Stimulated activated naive CD4-positive, alpha-beta T cell treated with Interleukin-2 at 50 U/mL for 16 hours (primary cell): ENCODE data around the gene PEX10.

Experiments
- DNase-seq: peaks from one replicate; lab custom pipeline; 2025; lab: John Stamatoyannopoulos, UW

PEX10 gene

DNA sequence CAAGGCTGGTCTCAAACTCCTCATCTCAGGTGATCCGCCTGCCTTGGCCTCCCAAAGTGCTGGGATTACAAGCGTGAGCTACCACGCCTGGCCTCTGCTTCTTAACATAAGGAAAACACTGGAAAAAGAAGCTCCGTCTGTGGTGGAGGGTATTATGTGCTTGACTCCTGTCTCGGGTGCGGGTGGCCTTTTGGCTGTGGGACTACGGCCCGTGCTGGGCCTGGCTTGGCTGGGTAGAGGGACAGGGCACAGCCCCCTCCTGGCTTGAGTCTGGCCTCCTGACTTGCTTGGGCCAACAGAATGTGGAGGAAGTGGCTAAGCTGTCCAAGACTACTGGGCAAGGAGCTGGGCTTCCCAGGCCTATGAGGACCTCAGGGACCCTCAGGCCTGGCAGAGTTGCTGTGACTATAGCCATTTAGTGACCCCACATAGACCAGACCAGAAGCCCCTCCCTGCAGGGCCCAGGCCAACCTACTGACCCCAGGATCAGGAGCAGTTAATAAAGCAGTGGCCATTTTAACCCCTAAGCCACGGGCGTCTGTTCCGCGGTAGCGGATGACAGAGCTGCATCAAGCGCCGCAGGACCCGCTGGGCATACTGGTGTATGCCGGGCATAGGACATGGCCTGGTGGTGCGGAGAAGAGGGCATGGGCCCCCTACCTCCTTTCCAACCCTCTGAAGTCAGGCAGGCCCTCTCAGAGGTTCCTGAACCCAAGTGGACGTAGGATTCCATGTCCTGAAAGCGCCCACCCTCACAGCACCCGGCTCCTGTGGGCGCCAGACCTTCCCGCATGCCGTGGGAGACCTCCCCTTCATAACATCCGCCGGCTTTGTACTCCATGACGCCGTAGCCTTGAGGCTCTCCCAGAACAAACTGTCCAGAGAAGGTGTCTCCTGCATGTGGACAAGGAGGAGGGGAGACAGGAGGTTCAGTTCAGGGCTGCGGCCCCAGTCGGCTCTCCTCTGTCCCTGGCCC lies 25.4 kb downstream of the PEX10 start:
- DNase-seq = no peak

GRCh38 chr1:2385606-2386280 lies 26.6 kb downstream of the PEX10 start:
- DNase-seq = no peak

- DNase-seq = no peak
Measured at GRCh38 chr1:2384941-2385481, 27.4 kb downstream of the PEX10 start.

- no peak for DNase-seq
Measured at GRCh38 chr1:2384130-2384860, 28.1 kb downstream of the PEX10 start.

GRCh38 chr1:2383576-2383975 lies 28.8 kb downstream of the PEX10 start:
- no peak for DNase-seq

DNA sequence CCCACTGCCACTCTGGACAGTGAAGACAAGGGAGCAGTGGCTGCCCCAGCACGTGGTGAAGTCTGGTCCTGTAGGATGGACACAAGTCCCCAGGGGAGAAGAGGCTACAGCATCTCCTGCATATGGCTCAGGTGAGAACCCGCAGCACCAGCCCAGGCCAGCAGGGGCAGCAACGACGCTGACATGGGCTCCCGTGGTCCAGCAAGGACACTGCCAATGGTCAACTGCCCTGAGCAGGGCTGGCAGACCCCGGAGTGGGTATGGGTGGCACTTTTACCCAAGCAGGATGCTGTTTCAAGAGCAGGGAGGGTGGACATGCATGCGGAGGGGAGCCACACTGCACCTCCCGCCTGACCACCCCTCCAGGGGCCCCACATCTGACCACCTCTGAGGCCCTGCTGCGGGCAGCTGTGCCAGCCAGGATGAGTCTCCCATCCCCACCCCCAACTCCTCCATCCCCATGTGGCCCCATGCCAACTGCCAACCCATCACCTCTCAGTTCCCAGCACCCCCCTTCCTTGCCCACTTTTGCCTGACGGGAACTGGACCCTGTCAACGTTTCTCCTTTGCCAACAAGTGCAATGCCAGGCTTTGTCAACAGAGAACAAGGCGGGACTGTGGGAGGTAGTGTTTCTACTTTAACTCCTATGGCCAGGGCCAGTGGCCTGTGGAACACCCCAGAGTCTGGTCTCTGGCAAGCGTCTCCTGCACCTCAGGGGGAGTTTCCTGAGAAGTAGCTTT lies 29.6 kb downstream of the PEX10 start:
- DNase-seq = peak; percentile 6

GRCh38 chr1:2381741-2382620 lies 30.4 kb downstream of the PEX10 start:
- DNase-seq = peak; percentile 66

DNA sequence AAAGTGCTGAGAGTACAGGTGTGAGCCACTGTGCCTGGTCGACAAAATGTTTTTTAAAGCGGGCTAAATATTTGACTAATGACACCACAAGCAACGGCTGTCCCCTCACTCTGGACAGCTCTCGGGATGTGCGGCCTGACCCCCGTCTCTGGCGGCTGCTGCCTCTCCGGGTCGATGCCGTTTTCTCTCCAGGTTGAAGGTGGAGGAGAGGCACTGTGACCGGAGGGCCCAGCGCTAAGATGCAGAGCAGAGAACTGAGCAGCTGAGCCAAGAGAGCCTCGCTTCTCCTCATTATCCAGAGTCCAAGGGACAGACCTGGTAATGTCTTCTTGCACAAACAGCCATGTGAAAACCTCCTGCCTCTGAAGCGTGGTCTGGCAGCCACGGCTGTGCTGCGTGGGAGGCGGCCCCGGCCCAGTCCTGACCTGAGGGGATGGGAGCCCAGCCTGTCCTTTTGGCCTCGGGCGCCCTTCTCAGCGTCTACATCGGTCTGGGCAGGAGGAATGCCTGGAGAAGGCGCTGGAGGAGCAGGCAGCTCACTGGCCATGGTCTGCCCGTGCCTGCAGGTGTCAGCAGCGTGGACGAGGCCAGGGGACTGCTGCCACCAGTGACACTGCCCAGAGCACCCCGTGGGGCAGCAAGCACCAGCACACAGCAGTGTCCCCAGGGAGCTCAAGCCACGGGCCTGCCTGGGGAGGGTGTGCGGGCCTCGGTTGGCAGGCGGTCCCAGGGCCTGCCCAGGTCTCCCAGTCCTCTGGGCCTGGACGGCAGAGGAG lies 31.4 kb downstream of the PEX10 start:
- no peak for DNase-seq

DNA sequence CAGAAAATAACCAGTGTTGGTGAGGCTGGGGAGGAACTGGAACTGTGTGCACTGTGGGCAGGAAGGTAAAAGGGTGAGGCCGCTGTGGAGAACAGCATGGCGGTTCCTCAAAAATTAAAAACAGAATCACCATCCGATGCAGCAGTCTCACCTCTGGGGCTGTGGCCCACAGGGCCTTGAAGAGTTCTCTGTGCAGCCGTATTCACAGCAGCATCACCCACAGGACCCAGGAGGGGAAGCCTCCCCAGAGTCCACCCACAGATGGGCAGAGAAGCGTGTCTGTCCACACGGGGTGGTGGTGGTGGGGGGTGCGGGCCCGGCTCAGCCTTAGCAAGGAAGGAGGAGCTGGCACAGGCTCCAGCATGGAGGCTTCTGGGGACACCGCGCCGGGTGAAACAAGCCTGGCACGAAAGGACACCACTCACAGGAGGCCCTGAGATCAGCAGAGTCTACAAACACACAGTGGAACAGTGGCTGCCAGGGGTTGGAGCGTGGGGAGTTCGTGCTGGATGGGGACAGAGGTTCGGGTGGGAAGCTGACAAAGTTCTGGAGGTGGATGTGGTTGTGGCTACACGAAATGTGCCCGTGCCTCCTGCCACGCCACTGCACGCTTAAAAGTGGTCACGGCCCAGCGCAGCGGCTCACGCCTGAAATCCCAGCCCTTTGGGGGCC lies 32.5 kb downstream of the PEX10 start:
- no peak for DNase-seq

GRCh38 chr1:2378956-2379732 lies 33.2 kb downstream of the PEX10 start:
- no peak for DNase-seq

GRCh38 chr1:2378441-2378851 lies 33.9 kb downstream of the PEX10 start:
- no peak for DNase-seq

- DNase-seq = no peak
Measured at GRCh38 chr1:2377751-2378440, 34.5 kb downstream of the PEX10 start.

DNA sequence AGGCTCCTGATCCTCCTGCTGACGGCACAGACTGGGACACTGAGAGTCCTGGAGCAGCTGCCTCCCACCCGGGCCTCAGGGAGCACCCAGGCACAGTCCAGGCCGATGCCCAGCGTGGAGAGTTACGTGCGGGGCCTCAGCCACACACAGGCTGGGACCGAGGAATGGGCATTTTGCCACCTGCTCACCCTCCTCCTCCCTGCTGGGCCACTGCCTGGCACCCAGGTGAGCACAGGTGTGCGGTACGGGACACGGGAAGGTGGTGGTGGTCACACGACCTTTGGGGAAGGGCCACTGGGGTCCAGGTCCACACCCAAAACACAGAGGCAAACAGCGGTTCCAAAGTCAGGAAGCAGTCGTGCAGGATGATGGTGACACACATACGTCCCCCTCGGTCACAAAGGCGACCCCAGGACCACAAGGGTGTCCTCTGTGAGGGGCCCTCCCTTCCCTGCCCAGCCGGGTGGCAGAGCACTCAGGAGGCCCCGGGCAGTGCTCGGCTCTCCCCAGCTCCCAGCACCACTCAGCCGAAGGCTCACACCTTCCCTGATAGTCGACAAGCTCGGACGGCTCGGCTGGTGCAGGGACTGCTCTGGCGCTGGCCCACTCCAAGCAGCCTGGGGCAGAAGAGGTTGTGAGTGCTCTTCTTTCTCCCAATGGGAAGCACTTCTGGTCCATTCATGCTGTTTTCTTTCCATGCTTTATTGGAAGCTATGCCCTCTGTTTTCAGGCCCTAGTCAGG lies 35.3 kb downstream of the PEX10 start:
- DNase-seq = no peak

DNA sequence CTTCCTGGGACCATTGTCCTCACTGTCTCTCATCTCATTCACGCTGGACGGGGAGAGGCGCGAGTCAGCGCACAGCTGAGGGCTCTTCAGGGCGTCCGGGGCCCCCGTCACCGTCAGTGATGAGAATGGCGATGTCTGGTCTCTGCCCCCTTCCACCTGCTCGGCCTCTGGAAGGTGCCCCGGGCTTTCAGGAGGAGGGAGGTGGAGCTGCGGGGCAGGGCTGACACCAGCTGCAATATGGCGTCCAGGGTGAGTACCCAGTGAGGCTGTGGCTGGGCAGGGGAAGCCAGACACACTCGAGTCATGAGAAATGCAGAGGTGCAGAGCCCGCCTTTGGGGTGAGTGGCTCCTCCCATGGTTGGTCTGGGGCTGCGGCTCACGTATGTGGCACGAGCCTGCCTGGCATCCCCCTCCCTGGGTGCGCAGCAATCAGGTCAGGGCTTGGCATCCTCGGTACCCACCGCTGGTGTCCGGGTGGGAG lies 36.1 kb downstream of the PEX10 start:
- DNase-seq = no peak

- DNase-seq = no peak
Measured at GRCh38 chr1:2375923-2376260, 36.5 kb downstream of the PEX10 start.

GRCh38 chr1:2375246-2375922 lies 37.0 kb downstream of the PEX10 start:
- no peak for DNase-seq
